Activated B cell treated with CpG ODN at 0.5 μM for 24 hours (primary cell): ENCODE data around the gene GRIK4. TPM values are rescaled to one million over a fixed set of nuclear protein-coding genes. Genes with fewer than 3 reads are reported as not detected.

ENCODE experiments used
- ATAC-seq: fragments of 200-7000 bp; cut with Tn5 transposase; one replicate; pipeline ENCODE4 v1.10.0; 2021; ENCODE audit warnings: low read depth, mild to moderate bottlenecking, moderate library complexity
- CTCF ChIA-PET: fragments of 350-600 bp; sonication (Branson Sonifier 250); formaldehyde crosslinking; loops from one replicate; lab custom pipeline; 2021; ENCODE audit warnings: antibody characterized with exemption; lab: Charles Lee
- POLR2A ChIA-PET: fragments of 350-600 bp; sonication (Branson Sonifier 250); formaldehyde crosslinking; loops from one replicate; lab custom pipeline; 2021; ENCODE audit warnings: antibody characterized with exemption; lab: Charles Lee
- DNase-seq: peaks from one replicate; pipeline ENCODE4 v3.0.0; 2022
- H3K27ac Mint-ChIP-seq: one replicate; pipeline ENCODE4 v1.8.0; 2020; ENCODE audit warnings: mixed read lengths
- H3K27me3 Mint-ChIP-seq: one replicate; pipeline ENCODE4 v1.8.0; 2021; ENCODE audit warnings: mixed read lengths
- H3K36me3 Mint-ChIP-seq: one replicate; pipeline ENCODE4 v1.8.0; 2021; ENCODE audit warnings: low read depth, mixed read lengths
- H3K4me1 Mint-ChIP-seq: one replicate; pipeline ENCODE4 v1.8.0; 2021; ENCODE audit warnings: mixed read lengths
- H3K4me3 Mint-ChIP-seq: one replicate; pipeline ENCODE4 v1.8.0; 2020; ENCODE audit warnings: mild to moderate bottlenecking, mixed read lengths
- H3K9me3 Mint-ChIP-seq: one replicate; pipeline ENCODE4 v1.8.0; 2020; ENCODE audit warnings: mixed read lengths
- CTCF ChIP-seq: fragments of 200-600 bp; IDR thresholded peaks from one replicate; pipeline ENCODE4 v1.8.0; 2022; ENCODE audit warnings: antibody characterized with exemption, mild to moderate bottlenecking
- intact Hi-C: fragments of 100-400 bp; cut with micrococcal nuclease; formaldehyde crosslinking; loops from one replicate; pipeline ENCODE4 v1.15.1; 2024
- total RNA-seq: library from RNA; stranded (reverse); gene quantifications from 2 replicates; pipeline ENCODE4 v1.2.3, GENCODE V29; 2022

The GRIK4 gene
- total RNA-seq, 1 donor from 2014 or later, result not detected

GRCh38 chr11:120686516-120686915, 175.0 kb downstream of the GRIK4 start:
- Mint-ChIP-seq H3K27me3 (peaks cover 25% of the 10 kb centered on the region), H3K27ac (no peak overlapping the region), H3K9me3 (no peaks in the 10 kb centered on the region), H3K4me3 (no peak overlapping the region), H3K4me1 (no peaks in the 10 kb centered on the region), H3K36me3 (no peaks in the 10 kb centered on the region)
- ChIA-PET CTCF (interaction anchor here (1.1 to 4.4 kb wide), 4 partner anchors 10 to 352 kb away, joined by 3 to 42 read pairs (median 18); partner anchors contain the start of genes ARHGEF12 and GRIK4), POLR2A (no interaction called here)
- ATAC-seq, result no peak
- intact Hi-C loops, result no loop called here
- DNase-seq, result no peak
- TF ChIP-seq CTCF, result no peak

- CTCF ChIA-PET, result no interaction called here
- H3K9me3 Mint-ChIP-seq, result no peaks in the 10 kb centered on the region
- no peak overlapping the region for H3K4me3 Mint-ChIP-seq
- H3K27ac Mint-ChIP-seq, result no peak overlapping the region
- no peak for TF ChIP-seq CTCF
- POLR2A ChIA-PET, result no interaction called here
- ATAC-seq (no peak), DNase-seq (no peak)
- H3K36me3 Mint-ChIP-seq, result no peaks in the 10 kb centered on the region
- no peaks in the 10 kb centered on the region for H3K4me1 Mint-ChIP-seq
- intact Hi-C loops, result no loop called here
- H3K27me3 Mint-ChIP-seq, result peaks cover 34% of the 10 kb centered on the region
Observed at GRCh38 chr11:120688163-120688562, 176.6 kb downstream of the GRIK4 start.

GRCh38 chr11:120689596-120690275, 178.2 kb downstream of the GRIK4 start:
- peaks cover 29% of the 10 kb centered on the region for H3K27me3 Mint-ChIP-seq
- ATAC-seq, result no peak
- H3K9me3 Mint-ChIP-seq, result no peaks in the 10 kb centered on the region
- no peaks in the 10 kb centered on the region for H3K4me1 Mint-ChIP-seq
- no peak for TF ChIP-seq CTCF
- no peak overlapping the region for H3K27ac Mint-ChIP-seq
- H3K4me3 Mint-ChIP-seq, result no peak overlapping the region
- intact Hi-C loops, result no loop called here
- ChIA-PET CTCF (no interaction called here), POLR2A (no interaction called here)
- DNase-seq, result no peak
- no peaks in the 10 kb centered on the region for H3K36me3 Mint-ChIP-seq

- CTCF ChIA-PET, result no interaction called here
- no peaks in the 10 kb centered on the region for H3K36me3 Mint-ChIP-seq
- H3K4me3 Mint-ChIP-seq, result no peak overlapping the region
- H3K4me1 Mint-ChIP-seq, result no peaks in the 10 kb centered on the region
- intact Hi-C loops, result no loop called here
- no peak for TF ChIP-seq CTCF
- H3K9me3 Mint-ChIP-seq, result no peaks in the 10 kb centered on the region
- DNase-seq (no peak), ATAC-seq (no peak)
- H3K27me3 Mint-ChIP-seq, result peaks cover 29% of the 10 kb centered on the region
- POLR2A ChIA-PET, result no interaction called here
- no peak overlapping the region for H3K27ac Mint-ChIP-seq
Observed at GRCh38 chr11:120690406-120690805, 178.9 kb downstream of the GRIK4 start.

- Mint-ChIP-seq H3K36me3 (no peaks in the 10 kb centered on the region), H3K9me3 (peaks cover 3% of the 10 kb centered on the region), H3K27ac (no peak overlapping the region), H3K4me3 (no peak overlapping the region), H3K27me3 (peaks cover 21% of the 10 kb centered on the region), H3K4me1 (no peaks in the 10 kb centered on the region)
- ATAC-seq (no peak), DNase-seq (no peak)
- ChIA-PET CTCF (no interaction called here), POLR2A (no interaction called here)
- intact Hi-C loops, result no loop called here
- no peak for TF ChIP-seq CTCF
Observed at GRCh38 chr11:120694726-120695125, 183.2 kb downstream of the GRIK4 start.
